ENCODE results near the gene LRRC57. TPM values are rescaled to one million over a fixed set of nuclear protein-coding genes. Genes with fewer than 3 reads are reported as not detected.
A peak's percentile ranks its signal among the peaks of the same experiment; 100 is the strongest.

The LRRC57 gene
- total RNA-seq: 13.5 and 19.9 TPM in 2 replicates

DNA sequence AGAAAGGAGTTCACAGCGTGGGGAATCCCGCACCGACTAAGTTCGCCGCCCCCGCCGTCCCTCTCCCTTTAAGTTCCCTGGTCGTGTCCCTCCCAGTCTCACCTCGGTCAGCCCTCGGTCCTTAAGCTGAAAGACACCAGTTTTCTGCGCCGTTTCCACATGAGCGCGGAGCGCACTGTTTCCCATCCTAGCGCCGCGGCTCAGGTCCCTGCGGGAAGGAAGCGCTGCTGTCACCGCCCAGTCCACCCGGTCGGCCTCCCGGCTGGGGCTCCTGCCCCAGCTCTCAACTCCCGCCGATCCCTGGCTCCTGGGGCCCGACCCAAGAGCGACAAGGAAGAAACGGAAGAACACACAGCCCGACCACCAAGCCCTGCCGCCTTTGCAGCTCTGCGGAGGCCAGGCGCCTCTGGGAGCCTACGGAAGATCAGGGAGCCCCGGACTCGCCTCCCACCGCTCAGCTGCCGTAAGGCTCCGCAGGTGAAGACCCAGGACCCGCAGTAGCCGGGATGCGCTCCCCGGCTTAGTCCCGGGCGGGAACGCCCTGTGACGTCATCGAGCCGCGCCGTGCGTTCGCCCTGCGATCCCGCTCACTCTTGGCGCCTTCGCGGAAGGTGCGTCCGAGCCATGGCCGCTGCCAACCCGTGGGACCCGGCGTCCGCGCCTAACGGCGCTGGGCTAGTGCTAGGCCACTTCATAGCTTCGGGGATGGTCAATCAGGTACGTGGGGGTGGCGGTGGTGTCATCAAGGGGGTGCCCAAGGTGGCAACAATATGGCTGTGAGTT lies at the start of gene LRRC57, which contains the start of gene HAUS2:
Gene LRRC57, minus strand, starts transcription at position 545 of the 783 bp plus-strand sequence. Its CDS starts 359 bp downstream, at position 186.
Gene HAUS2, plus strand, starts transcription at position 590 of the 783 bp plus-strand sequence. Its CDS starts 35 bp downstream, at position 625.
- H3K4me3 ChIP-seq (ENCODE audit: low read depth, low read length): peak within 1 kb of the TSS; percentile 96
- peak; percentile 86 for DNase-seq (ENCODE audit: low read depth)
- TF ChIP-seq, protein P1, sequence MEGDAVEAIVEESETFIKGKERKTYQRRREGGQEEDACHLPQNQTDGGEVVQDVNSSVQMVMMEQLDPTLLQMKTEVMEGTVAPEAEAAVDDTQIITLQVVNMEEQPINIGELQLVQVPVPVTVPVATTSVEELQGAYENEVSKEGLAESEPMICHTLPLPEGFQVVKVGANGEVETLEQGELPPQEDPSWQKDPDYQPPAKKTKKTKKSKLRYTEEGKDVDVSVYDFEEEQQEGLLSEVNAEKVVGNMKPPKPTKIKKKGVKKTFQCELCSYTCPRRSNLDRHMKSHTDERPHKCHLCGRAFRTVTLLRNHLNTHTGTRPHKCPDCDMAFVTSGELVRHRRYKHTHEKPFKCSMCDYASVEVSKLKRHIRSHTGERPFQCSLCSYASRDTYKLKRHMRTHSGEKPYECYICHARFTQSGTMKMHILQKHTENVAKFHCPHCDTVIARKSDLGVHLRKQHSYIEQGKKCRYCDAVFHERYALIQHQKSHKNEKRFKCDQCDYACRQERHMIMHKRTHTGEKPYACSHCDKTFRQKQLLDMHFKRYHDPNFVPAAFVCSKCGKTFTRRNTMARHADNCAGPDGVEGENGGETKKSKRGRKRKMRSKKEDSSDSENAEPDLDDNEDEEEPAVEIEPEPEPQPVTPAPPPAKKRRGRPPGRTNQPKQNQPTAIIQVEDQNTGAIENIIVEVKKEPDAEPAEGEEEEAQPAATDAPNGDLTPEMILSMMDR (IDR thresholded peaks at IDR 0.05; ENCODE audit: insufficient read depth, low read depth, low read length): no peak

DNA sequence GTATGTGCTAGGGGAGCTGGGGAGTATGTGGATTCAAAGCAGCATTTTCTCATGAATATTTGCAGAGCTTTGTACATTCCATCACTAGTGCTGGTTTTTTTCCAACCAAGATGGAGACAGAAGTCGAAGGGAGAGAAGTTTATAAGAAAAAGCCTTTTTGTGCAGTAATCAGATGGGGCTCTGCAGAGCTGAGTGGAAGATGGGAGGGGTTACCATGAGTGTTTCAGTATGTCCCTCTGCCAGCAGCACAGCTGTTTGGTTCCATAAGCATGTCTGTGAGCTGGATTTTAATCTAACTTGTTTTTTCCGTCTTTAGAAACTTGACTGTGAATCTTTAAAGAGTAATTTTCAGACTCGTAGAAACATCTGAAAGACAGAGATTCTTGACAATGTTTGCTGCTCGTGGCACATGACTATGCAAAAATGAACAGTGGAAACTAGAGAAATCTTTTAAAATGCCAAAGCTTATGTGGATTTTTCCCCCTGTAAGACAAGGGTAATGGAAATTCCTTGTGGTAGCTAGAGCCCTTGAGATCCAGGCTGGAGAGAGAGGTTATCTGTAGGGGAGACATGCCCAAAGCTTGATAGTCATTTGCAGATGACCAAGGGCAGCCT lies 47.1 kb upstream of the LRRC57 start:
- H3K4me3 ChIP-seq (ENCODE audit: low read depth, low read length): no peak overlapping the region
- peak; percentile 54 for DNase-seq (ENCODE audit: low read depth)
- TF ChIP-seq, protein P1 (IDR thresholded peaks at IDR 0.05; ENCODE audit: insufficient read depth, low read depth, low read length): no peak

DNA sequence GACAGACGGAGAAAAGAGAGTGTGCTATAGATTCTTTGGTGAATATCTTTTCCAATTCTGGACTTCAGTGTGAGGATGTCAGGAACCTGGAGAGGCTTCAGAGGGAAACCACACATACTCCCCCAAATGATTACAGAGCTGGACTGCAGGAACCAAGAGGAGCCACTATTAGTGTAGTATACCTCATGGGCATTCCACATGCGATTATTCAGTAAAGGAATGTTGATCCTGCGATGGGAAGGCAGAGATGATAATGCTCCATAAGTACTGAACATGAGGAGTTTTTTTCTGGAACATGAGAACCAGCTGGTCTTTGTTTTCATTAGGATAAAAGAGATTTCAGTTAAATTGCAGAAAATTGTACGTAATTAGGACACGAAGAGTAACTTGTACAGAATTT lies 45.5 kb upstream of the LRRC57 start:
- no peak overlapping the region for H3K4me3 ChIP-seq (ENCODE audit: low read depth, low read length)
- no peak for DNase-seq (ENCODE audit: low read depth)
- TF ChIP-seq, protein P1 (IDR thresholded peaks at IDR 0.05; ENCODE audit: insufficient read depth, low read depth, low read length): no peak

DNA sequence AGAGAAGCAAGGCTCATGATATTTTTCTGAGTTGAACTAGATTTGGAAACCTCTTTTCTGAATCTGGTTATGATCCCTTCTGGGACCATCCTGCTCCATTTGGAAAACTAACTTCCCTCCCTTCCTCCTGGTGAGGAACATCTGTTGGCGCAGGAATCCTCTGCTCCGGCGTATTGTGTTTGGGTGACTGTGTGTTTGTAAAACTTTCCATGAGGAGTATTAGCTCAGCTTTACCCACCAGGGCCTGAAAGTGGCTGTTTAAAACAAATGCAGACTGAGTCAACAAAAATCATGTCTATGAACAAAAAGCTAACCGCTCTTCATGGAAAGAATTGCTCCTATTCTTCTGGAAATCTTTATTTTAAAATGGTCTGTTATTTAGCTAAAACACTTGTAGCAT lies 44.5 kb upstream of the LRRC57 start:
- peak; percentile 39 for DNase-seq (ENCODE audit: low read depth)
- no peak overlapping the region for H3K4me3 ChIP-seq (ENCODE audit: low read depth, low read length)

DNA sequence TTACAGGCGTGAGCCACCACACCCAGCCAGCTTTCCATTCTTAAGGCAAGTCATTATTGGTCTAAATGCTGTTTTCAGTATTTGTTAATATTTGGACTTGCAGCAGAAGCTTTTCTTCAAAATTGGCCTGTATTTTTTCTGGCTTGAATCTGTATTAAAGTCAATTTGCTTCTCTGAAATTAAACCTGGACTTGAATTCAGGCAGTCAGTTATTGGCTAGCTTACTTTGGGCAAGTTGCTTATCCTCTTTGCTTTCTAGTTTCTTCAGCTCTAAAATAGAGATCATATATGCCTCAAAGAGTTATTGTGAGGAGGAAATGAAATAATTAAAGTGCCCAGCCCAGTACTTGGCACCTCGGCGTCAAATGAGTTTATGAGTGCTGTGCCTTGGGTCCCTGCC lies 44.1 kb upstream of the LRRC57 start:
- no peak overlapping the region for H3K4me3 ChIP-seq (ENCODE audit: low read depth, low read length)
- TF ChIP-seq, protein P1 (IDR thresholded peaks at IDR 0.05; ENCODE audit: insufficient read depth, low read depth, low read length): no peak
- no peak for DNase-seq (ENCODE audit: low read depth)

More for the DNA sequence above, 44.5 kb upstream of the LRRC57 start:
- TF ChIP-seq, protein P1 (IDR thresholded peaks at IDR 0.05; ENCODE audit: insufficient read depth, low read depth, low read length): no peak

DNA sequence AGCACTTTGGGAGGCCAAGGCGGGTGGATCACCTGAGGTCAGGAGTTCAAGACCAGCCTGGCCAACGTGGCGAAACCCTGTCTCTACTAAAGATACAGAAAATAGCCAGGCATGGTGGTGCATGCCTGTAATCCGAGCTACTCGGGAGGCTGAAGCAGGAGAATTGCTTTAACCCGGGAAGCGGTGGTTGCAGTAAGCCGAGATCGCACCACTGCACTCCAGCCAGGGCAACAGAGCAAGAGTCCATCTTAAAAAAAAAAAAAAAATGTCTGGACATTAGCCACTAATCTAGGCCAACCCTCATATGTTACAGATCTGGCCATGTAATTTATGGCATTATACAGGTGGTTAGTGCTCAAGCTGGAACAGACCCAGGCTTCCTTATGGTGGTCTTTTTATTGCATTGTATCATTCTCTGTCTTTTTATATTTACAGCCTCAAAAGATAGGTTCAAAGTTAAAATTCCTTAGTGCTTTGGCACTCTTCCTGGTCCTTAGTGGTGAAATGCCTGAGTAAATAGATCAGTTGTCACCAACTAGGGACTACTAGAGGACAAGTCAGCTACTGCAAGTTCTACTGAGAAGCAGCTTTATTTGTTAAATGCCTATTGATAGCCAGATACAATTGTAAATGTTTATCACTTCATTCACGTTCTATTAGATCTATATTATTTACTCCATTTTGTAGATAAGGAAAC lies 42.8 kb upstream of the LRRC57 start:
- TF ChIP-seq, protein P1 (IDR thresholded peaks at IDR 0.05; ENCODE audit: insufficient read depth, low read depth, low read length): peak; percentile 37
- peak; percentile 34 for DNase-seq (ENCODE audit: low read depth)
- H3K4me3 ChIP-seq (ENCODE audit: low read depth, low read length): no peak overlapping the region

All from fibroblast of villous mesenchyme (primary cell).